Neural crest cell (in vitro differentiated cells): Measurements from ENCODE around the gene ST8SIA6. TPM values are rescaled to one million over a fixed set of nuclear protein-coding genes. Genes with fewer than 3 reads are reported as not detected.

ENCODE experiments used
- DNase-seq: peaks from one replicate; pipeline ENCODE4 v3.0.0; 2021; ENCODE audit warnings: low read depth, mixed read lengths, low spot score
- H3K27ac Mint-ChIP-seq: one replicate; pipeline ENCODE4 v1.8.0; 2021; ENCODE audit warnings: mild to moderate bottlenecking, mixed read lengths; ENCODE audit not compliant: unreplicated experiment
- H3K27me3 Mint-ChIP-seq: 2 replicates; pipeline ENCODE4 v1.8.0; 2021; ENCODE audit warnings: low read depth, mild to moderate bottlenecking, mixed read lengths
- H3K36me3 Mint-ChIP-seq: 2 replicates; pipeline ENCODE4 v1.8.0; 2021; ENCODE audit warnings: low read depth, mild to moderate bottlenecking, mixed read lengths
- H3K4me1 Mint-ChIP-seq: 2 replicates; pipeline ENCODE4 v1.8.0; 2021; ENCODE audit warnings: mixed read lengths
- H3K4me3 Mint-ChIP-seq: one replicate; pipeline ENCODE4 v1.8.0; 2021; ENCODE audit warnings: mild to moderate bottlenecking, mixed read lengths
- H3K9me3 Mint-ChIP-seq: 2 replicates; pipeline ENCODE4 v1.8.0; 2021; ENCODE audit warnings: mixed read lengths
- total RNA-seq: library from RNA; stranded (reverse); gene quantifications from 2 replicates; pipeline ENCODE4 v1.2.1, GENCODE V29; 2021
- TF ChIP-seq, protein P1 (sequence below): fragments of 200-600 bp; sonication (generic); conservative IDR thresholded peaks from 2 replicates; pipeline ENCODE4 v1.5.0; 2021; ENCODE audit warnings: antibody characterized with exemption, mild to moderate bottlenecking

The ST8SIA6 gene
- total RNA-seq, 1 donor from 2014 or later = not detected

DNA sequence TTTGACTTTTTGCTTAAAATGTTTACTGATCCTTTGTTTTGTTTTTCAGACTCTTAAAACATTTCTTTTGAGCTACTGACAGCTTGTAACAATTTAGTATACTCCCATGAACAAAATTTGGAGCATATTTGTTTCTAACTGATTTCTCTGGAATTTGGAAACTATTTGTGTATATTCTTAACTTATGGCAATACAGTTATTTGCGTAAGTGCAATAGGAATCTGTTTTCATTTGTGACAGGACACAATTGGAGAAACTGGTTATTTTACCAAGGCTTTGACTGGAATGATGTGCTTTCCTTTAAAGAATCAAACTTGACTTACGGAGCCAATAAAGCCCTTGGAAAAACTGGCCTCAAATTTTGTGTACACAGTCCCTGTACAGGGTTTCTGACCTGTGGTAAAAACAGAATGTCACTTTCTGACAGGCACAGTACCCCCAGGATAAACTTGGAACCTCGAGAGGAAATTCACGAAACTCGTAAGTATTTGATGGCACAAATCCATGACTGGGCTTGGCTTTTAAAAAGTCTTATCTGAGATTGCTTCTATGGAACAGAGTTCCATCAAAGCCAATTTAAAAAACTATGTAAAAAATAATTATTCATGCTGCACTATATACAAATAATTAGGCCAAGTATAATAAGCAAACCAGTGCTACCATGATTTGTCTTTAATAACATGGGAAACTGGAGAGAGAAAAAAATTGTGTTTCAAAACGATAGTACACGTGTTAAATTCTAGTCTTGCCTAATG lies 70.4 kb downstream of the ST8SIA6 start:
- no peak for DNase-seq
- Mint-ChIP-seq H3K27ac (no peak overlapping the region), H3K9me3 (no peaks in the 10 kb centered on the region), H3K27me3 (no peaks in the 10 kb centered on the region), H3K4me3 (no peak overlapping the region), H3K36me3 (no peaks in the 10 kb centered on the region), H3K4me1 (peaks cover 10% of the 10 kb centered on the region)
- TF ChIP-seq, protein P1, sequence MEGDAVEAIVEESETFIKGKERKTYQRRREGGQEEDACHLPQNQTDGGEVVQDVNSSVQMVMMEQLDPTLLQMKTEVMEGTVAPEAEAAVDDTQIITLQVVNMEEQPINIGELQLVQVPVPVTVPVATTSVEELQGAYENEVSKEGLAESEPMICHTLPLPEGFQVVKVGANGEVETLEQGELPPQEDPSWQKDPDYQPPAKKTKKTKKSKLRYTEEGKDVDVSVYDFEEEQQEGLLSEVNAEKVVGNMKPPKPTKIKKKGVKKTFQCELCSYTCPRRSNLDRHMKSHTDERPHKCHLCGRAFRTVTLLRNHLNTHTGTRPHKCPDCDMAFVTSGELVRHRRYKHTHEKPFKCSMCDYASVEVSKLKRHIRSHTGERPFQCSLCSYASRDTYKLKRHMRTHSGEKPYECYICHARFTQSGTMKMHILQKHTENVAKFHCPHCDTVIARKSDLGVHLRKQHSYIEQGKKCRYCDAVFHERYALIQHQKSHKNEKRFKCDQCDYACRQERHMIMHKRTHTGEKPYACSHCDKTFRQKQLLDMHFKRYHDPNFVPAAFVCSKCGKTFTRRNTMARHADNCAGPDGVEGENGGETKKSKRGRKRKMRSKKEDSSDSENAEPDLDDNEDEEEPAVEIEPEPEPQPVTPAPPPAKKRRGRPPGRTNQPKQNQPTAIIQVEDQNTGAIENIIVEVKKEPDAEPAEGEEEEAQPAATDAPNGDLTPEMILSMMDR = no peak

DNA sequence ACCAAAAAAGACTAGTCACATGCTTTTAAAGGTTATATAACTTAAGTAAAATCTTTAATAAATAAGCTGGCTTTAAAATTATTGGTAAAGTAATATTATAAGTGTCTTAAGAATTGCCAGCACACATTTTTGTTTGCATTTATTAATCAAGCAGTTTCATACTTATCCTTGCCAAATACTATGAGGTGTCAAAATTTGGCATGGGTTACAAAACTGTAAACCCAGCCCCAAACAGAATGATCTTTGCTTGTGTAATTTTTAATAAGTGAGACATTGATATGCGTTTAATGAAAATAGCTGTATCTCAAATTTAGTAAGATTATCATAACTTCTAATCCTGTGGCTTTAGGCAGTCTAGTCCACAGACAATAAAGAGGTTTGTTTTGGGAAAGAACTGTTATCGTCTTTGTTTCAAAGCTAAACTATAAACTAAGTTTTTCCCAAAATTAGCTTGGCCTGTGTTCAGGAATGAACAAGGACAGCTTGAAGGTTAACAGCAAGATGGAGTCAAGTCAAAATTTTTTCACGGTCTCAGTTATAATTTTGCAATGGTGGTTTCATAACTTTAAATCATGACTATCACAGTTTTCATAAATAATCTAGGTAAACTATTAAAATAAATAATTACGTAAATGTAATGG lies 72.8 kb downstream of the ST8SIA6 start:
- TF ChIP-seq, protein P1 = no peak
- Mint-ChIP-seq H3K4me1 (peaks cover 5% of the 10 kb centered on the region), H3K27me3 (no peaks in the 10 kb centered on the region), H3K9me3 (no peaks in the 10 kb centered on the region), H3K4me3 (no peak overlapping the region), H3K36me3 (no peaks in the 10 kb centered on the region), H3K27ac (no peak overlapping the region)
- no peak for DNase-seq

DNA sequence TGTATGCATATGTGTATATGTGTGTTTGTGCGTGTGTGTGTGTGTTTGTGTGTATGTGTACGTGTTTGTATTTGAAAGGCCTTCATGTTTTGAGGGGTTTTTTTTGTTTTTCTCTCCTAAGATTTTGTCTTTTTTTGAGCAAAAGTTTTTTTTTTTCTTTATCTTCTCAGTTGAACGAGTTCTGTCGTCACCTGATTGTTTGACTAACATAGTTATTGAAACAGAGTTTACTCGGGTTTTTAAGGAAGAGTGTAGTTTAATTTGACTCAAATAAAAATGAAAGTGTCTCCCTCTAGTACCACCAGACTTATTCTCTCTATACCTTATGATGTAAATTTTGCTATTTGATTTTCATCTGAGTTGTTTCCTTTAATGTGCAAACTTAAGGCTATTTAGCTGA lies 73.5 kb downstream of the ST8SIA6 start:
- Mint-ChIP-seq H3K4me3 (no peak overlapping the region), H3K9me3 (peaks cover 3% of the 10 kb centered on the region), H3K27ac (no peak overlapping the region), H3K27me3 (no peaks in the 10 kb centered on the region), H3K4me1 (peaks cover 5% of the 10 kb centered on the region), H3K36me3 (no peaks in the 10 kb centered on the region)
- no peak for DNase-seq
- TF ChIP-seq, protein P1 = no peak

DNA sequence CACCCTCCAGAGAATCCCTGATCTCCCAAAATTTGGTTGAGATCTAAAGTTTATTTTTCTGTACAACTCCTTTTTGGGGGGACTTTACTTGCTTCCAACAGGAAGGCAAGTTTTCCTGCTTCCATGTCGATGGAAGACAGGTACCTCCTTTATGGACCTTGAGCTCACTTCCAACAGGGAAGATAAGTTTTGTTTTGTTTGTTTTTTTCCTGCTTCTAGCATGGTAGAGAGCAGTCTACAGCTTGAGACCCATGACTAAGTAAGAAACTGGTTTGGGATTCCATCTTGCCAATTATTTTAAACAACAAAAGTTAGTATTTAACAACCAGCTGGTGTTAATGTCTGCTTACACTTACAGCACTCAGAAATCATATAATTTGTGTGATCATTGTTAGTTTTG lies 74.4 kb downstream of the ST8SIA6 start:
- H3K4me3 Mint-ChIP-seq = no peak overlapping the region

DNA sequence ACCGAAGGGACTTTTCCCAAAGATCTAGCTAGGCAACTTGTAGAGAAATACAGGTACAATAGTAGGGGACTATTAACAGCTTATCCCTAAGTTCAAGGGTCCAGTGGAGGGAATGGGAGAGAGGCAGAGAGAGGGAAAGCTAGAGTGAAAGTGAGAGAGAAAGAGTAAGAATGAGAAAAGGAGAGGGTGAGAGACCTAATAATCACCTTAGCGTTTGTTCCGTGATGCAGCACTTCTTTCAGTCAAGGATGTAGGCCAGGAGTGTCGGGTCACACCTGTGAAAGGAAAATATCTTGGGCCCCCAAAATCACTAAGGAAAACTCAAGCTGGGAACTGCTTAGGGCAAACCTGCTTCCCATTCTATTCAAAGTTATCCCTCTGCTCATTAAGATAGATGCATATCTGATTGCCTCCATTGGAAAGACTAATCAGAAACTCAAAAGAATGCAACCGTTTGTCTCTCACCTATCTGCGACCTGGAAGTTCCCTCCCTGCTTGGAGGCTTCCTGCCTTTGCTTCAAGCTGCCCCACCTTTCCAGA lies 75.2 kb downstream of the ST8SIA6 start:
- TF ChIP-seq, protein P1 = no peak
- H3K4me3 Mint-ChIP-seq = no peak overlapping the region
- no peak overlapping the region for H3K27ac Mint-ChIP-seq
- H3K36me3 Mint-ChIP-seq = no peaks in the 10 kb centered on the region
- H3K9me3 Mint-ChIP-seq = peaks cover 4% of the 10 kb centered on the region
- no peaks in the 10 kb centered on the region for H3K27me3 Mint-ChIP-seq
- H3K4me1 Mint-ChIP-seq = no peaks in the 10 kb centered on the region
- DNase-seq = no peak

More for the DNA sequence above, 74.4 kb downstream of the ST8SIA6 start:
- Mint-ChIP-seq H3K36me3 (no peaks in the 10 kb centered on the region), H3K4me1 (peaks cover 1% of the 10 kb centered on the region), H3K9me3 (peaks cover 4% of the 10 kb centered on the region), H3K27ac (no peak overlapping the region), H3K27me3 (no peaks in the 10 kb centered on the region)
- no peak for DNase-seq
- TF ChIP-seq, protein P1 = no peak
